HCT116 (cell line): ENCODE data around the gene MUC3A. TPM values are rescaled to one million over a fixed set of nuclear protein-coding genes. Genes with fewer than 3 reads are reported as not detected.

ENCODE experiments used
- ATAC-seq: fragments of 200-7000 bp; cut with Tn5 transposase; 2 replicates; pipeline ENCODE4 v1.9.1; 2020; ENCODE audit warnings: mild to moderate bottlenecking, moderate library complexity
- BruUV-seq: library from RNA; stranded (reverse); fragments of 400-500 nt; replicated peaks from 2 replicates; lab custom pipeline; 2021; lab: Mats Ljungman, UMichigan
- CTCF ChIA-PET: fragments of 300-600 bp; sonication (Branson Sonifier 250); formaldehyde crosslinking; loops from one replicate; lab custom pipeline; 2021; ENCODE audit warnings: antibody characterized with exemption; lab: Charles Lee
- POLR2A ChIA-PET: fragments of 300-600, 350-600 bp; sonication (Branson Sonifier 250); formaldehyde crosslinking; loops from one replicate; lab custom pipeline; 2021; ENCODE audit warnings: antibody characterized with exemption; lab: Charles Lee
- RAD21 ChIA-PET, 2 experiments: fragments of 300-600 bp; sonication (Branson Sonifier 250); formaldehyde crosslinking; loops; one replicate each; lab custom pipeline; 2023; ENCODE audit warnings: low total read pairs in 2 of 2; ENCODE audit not compliant: uncharacterized antibody in 2 of 2, unreplicated experiment in 2 of 2, low non-redundant PET in 1 of 2; lab: Charles Lee
- DNase-seq: peaks from one replicate; pipeline ENCODE4 v3.0.0-alpha.2; 2010; ENCODE audit warnings: low read depth, low spot score
- H2AFZ ChIP-seq: fragments of 200-600 bp; shearing (Covaris generic), sonication (generic); 2 replicates; pipeline ENCODE4 v1.6.1; 2017; ENCODE audit warnings: low read depth, mixed run types, mixed read lengths, antibody characterized with exemption, low read length; ENCODE audit not compliant: poor library complexity, severe bottlenecking
- H3K27ac ChIP-seq: 2 replicates; pipeline ENCODE4 v1.5.1; 2012; ENCODE audit warnings: low read depth, low read length
- H3K27me3 ChIP-seq: fragments of 200-600 bp; sonication (generic); 2 replicates; pipeline ENCODE4 v1.6.1; 2016; ENCODE audit warnings: mixed run types, low read length, mixed read lengths; ENCODE audit not compliant: insufficient read depth
- H3K36me3 ChIP-seq, 2 experiments: fragments of 200-500 bp in 1 of 2; fragments of 200-600 bp in 1 of 2; sonication (Bioruptor generic) in 1 of 2; sonication (generic) in 1 of 2; 2 replicates each; pipeline versions ENCODE4 v1.5.1 to v1.6.1; 2014 to 2016; ENCODE audit warnings: low read length in 2 of 2, inconsistent platforms in 1 of 2, mixed read lengths in 1 of 2, mixed run types in 1 of 2; ENCODE audit not compliant: insufficient read depth in 2 of 2, control insufficient read depth in 1 of 2
- H3K4me1 ChIP-seq, 2 experiments: fragments of 200-600 bp in 1 of 2; sonication (generic) in 1 of 2; 2 replicates each; pipeline versions ENCODE4 v1.5.1 to v1.6.1; 2012 to 2017; ENCODE audit warnings: low read length in 2 of 2, inconsistent platforms in 1 of 2, mild to moderate bottlenecking in 1 of 2, mixed read lengths in 1 of 2, mixed run types in 1 of 2, moderate library complexity in 1 of 2; ENCODE audit not compliant: insufficient read depth in 2 of 2, control insufficient read depth in 1 of 2
- H3K4me2 ChIP-seq: fragments of 200-600 bp; sonication (generic); 2 replicates; pipeline ENCODE4 v1.6.1; 2017; ENCODE audit warnings: mixed run types, low read length, mixed read lengths
- H3K4me3 ChIP-seq, 2 experiments: fragments of 200-600 bp in 1 of 2; sonication (generic) in 1 of 2; replicated peaks in 1 of 2; 2 replicates each; pipeline ENCODE4 v1.5.1; 2011 to 2016; ENCODE audit warnings: low read length in 2 of 2, control low read depth in 1 of 2, low read depth in 1 of 2, mild to moderate bottlenecking in 1 of 2, mixed read lengths in 1 of 2, mixed run types in 1 of 2
- H3K79me2 ChIP-seq: fragments of 200-600 bp; sonication (generic); 2 replicates; pipeline ENCODE4 v1.6.1; 2017; ENCODE audit warnings: mild to moderate bottlenecking, mixed run types, low read length, moderate library complexity, mixed read lengths; ENCODE audit not compliant: insufficient read depth
- H3K9ac ChIP-seq: fragments of 200-600 bp; sonication (generic); 2 replicates; pipeline ENCODE4 v1.6.1; 2016; ENCODE audit warnings: low read length, mixed read lengths
- H3K9me2 ChIP-seq: fragments of 200-600 bp; sonication (generic), shearing (Covaris generic); 2 replicates; pipeline ENCODE4 v1.6.1; 2017; ENCODE audit warnings: mixed run types, mild to moderate bottlenecking, moderate library complexity; ENCODE audit not compliant: insufficient read depth
- H3K9me3 ChIP-seq, 2 experiments: fragments of 200-500 bp in 1 of 2; fragments of 200-600 bp in 1 of 2; sonication (Bioruptor generic) in 1 of 2; sonication (generic) in 1 of 2; 2 replicates each; pipeline ENCODE4 v1.6.1; 2014 to 2017; ENCODE audit warnings: low read length in 2 of 2, mixed read lengths in 2 of 2, inconsistent platforms in 1 of 2, low read depth in 1 of 2, mild to moderate bottlenecking in 1 of 2, mixed run types in 1 of 2, moderate library complexity in 1 of 2; ENCODE audit not compliant: control insufficient read depth in 1 of 2, insufficient read depth in 1 of 2
- H4K20me1 ChIP-seq: fragments of 200-600 bp; sonication (generic), shearing (Covaris generic); 2 replicates; pipeline ENCODE4 v1.6.1; 2017; ENCODE audit warnings: mixed run types, mild to moderate bottlenecking, moderate library complexity; ENCODE audit not compliant: insufficient read depth
- ATF3 ChIP-seq: IDR thresholded peaks from 2 replicates; pipeline ENCODE4 v1.6.1; 2012
- CBX3 ChIP-seq: IDR thresholded peaks from 2 replicates; pipeline ENCODE4 v1.6.1; 2012; ENCODE audit warnings: low read depth
- CEBPB ChIP-seq: IDR thresholded peaks from 2 replicates; pipeline ENCODE4 v1.6.1; 2012; ENCODE audit warnings: low read depth
- EGR1 ChIP-seq: IDR thresholded peaks from 2 replicates; pipeline ENCODE4 v1.6.1; 2012; ENCODE audit warnings: low read depth
- ELF1 ChIP-seq: IDR thresholded peaks from 2 replicates; pipeline ENCODE4 v1.6.1; 2012; ENCODE audit warnings: low read depth, borderline replicate concordance
- EZH2 ChIP-seq: fragments of 200-600 bp; sonication (generic); IDR thresholded peaks from 2 replicates; pipeline ENCODE4 v1.6.1; 2017; ENCODE audit warnings: antibody characterized with exemption, mixed run types
- EZH2phosphoT487 ChIP-seq: fragments of 200-600 bp; IDR thresholded peaks from 2 replicates; pipeline ENCODE4 v1.6.1; 2018; ENCODE audit warnings: antibody characterized with exemption, borderline replicate concordance
- POLR2A ChIP-seq: IDR thresholded peaks from 2 replicates; pipeline ENCODE4 v1.7.0; 2011; ENCODE audit warnings: borderline replicate concordance; ENCODE audit not compliant: insufficient read depth, insufficient read length; ENCODE audit errors: extremely low read depth
- POLR2AphosphoS5 ChIP-seq: IDR thresholded peaks from 2 replicates; pipeline ENCODE4 v1.6.1; 2011; ENCODE audit warnings: mild to moderate bottlenecking, low read depth, low read length, moderate library complexity
- RAD21 ChIP-seq: IDR thresholded peaks from 2 replicates; pipeline ENCODE4 v1.6.1; 2012; ENCODE audit warnings: low read depth, mild to moderate bottlenecking
- SP1 ChIP-seq: IDR thresholded peaks from 2 replicates; pipeline ENCODE4 v1.6.1; 2012; ENCODE audit warnings: low read depth
- SRF ChIP-seq: IDR thresholded peaks from 2 replicates; pipeline ENCODE4 v1.6.1; 2012; ENCODE audit warnings: low read depth
- TCF7L2 ChIP-seq: IDR thresholded peaks from 2 replicates; pipeline ENCODE4 v1.7.0; 2011; ENCODE audit warnings: borderline replicate concordance, inconsistent platforms; ENCODE audit not compliant: insufficient read depth, insufficient read length; ENCODE audit errors: extremely low read depth
- YY1 ChIP-seq: IDR thresholded peaks from 2 replicates; pipeline ENCODE4 v1.6.1; 2011; ENCODE audit warnings: low read length, low read depth, moderate library complexity, mild to moderate bottlenecking; ENCODE audit not compliant: insufficient replicate concordance; ENCODE audit errors: extremely low read depth
- ZBTB33 ChIP-seq: IDR thresholded peaks from 2 replicates; pipeline ENCODE4 v1.6.1; 2011; ENCODE audit warnings: mild to moderate bottlenecking, low read length, moderate library complexity; ENCODE audit not compliant: insufficient replicate concordance; ENCODE audit errors: extremely low read depth
- ZNF274 ChIP-seq: fragments of 200-500 bp; sonication (Bioruptor generic); IDR thresholded peaks from 2 replicates; pipeline ENCODE4 v1.6.1; 2014; ENCODE audit warnings: mild to moderate bottlenecking, low read depth, low read length, inconsistent platforms
- intact Hi-C: fragments of 100-400 bp; cut with micrococcal nuclease; formaldehyde crosslinking; loops from 2 replicates; pipeline ENCODE4 v1.10.0; 2022
- total RNA-seq: library from RNA; stranded (reverse); gene quantifications from one replicate; pipeline ENCODE4 v1.2.1, GENCODE V29; 2021; ENCODE audit not compliant: unreplicated experiment

MUC3A gene
- total RNA-seq, 1 experiment from 2014 or later = 30.8 TPM

- H3K9me3 ChIP-seq = no peaks in the 10 kb centered on the region
- ChIA-PET CTCF (no interaction called here), RAD21 (no interaction called here), POLR2A (interaction anchor here (0.6 kb wide), 1 partner anchor 182 kb away, joined by 3 read pairs; no protein-coding TSS in a partner anchor)
- no peaks in the 10 kb centered on the region for H3K36me3 ChIP-seq
- H3K9me2 ChIP-seq = no peaks in the 10 kb centered on the region
- H3K79me2 ChIP-seq = no peaks in the 10 kb centered on the region
- H2AFZ ChIP-seq = no peak overlapping the region
- TF ChIP-seq ATF3 (no peak), POLR2A (no peak), EZH2phosphoT487 (no peak), SRF (no peak), ZBTB33 (no peak), SP1 (no peak), POLR2AphosphoS5 (no peak), YY1 (no peak), CEBPB (no peak), TCF7L2 (no peak), EGR1 (no peak), RAD21 (no peak), ELF1 (no peak), CBX3 (no peak), EZH2 (no peak), ZNF274 (no peak)
- no peak overlapping the region for H3K9ac ChIP-seq
- no TSS peak for BruUV-seq
- H3K4me3 ChIP-seq = no peak overlapping the region
- DNase-seq (no peak), ATAC-seq (no peak)
- H3K4me1 ChIP-seq = no peaks in the 10 kb centered on the region
- no peak overlapping the region for H3K4me2 ChIP-seq
- intact Hi-C loops = no loop called here
- no peaks in the 10 kb centered on the region for H3K27me3 ChIP-seq
- no peaks in the 10 kb centered on the region for H4K20me1 ChIP-seq
- H3K27ac ChIP-seq = no peak overlapping the region
Measured at GRCh38 chr7:100974021-100974420, 24.7 kb downstream of the MUC3A start.
